HepG2 (cell line): Measurements from ENCODE around the gene DNAH9. TPM values are rescaled to one million over a fixed set of nuclear protein-coding genes. Genes with fewer than 3 reads are reported as not detected.

Experiments used
- ATAC-seq: fragments of 200-7000 bp; cut with Tn5 transposase; 3 replicates; pipeline ENCODE4 v1.9.1; 2020; ENCODE audit warnings: mild to moderate bottlenecking, moderate library complexity
- BruUV-seq: library from RNA; stranded (reverse); fragments of 400-500 nt; replicated peaks from 2 replicates; lab custom pipeline; 2021; lab: Mats Ljungman, UMichigan
- CTCF ChIA-PET: fragments of 300-600 bp; formaldehyde crosslinking; extraction: SDS; loops from one replicate; lab custom pipeline; 2021; ENCODE audit warnings: low total read pairs, inconsistent platforms, low intra/inter-chr PET ratio; lab: Yijun Ruan, JAX
- POLR2A ChIA-PET: fragments of 350-600 bp; sonication (Branson Sonifier 250); formaldehyde crosslinking; loops from one replicate; lab custom pipeline; 2020; ENCODE audit warnings: antibody characterized with exemption, inconsistent platforms; lab: Yijun Ruan, JAX
- DNase-seq: peaks from one replicate; pipeline ENCODE4 v3.0.0-alpha.2; 2015; ENCODE audit warnings: low spot score
- FAIRE-seq: peaks from 3 replicates; lab custom pipeline; 2011; peaks lifted over from hg19 to GRCh38; lab: Jason Lieb, UNC
- H2AFZ ChIP-seq: one replicate; pipeline ENCODE4 v1.6.1; 2011; ENCODE audit warnings: low read length, inconsistent platforms
- H3K27ac ChIP-seq: fragments of 300-600 bp; 3 replicates; pipeline ENCODE4 v1.8.0; 2011; ENCODE audit warnings: mixed run types, mild to moderate bottlenecking, mixed read lengths, low read length, inconsistent platforms; ENCODE audit not compliant: insufficient read depth; ENCODE audit errors: extremely low read length
- H3K27me3 ChIP-seq, 2 experiments: fragments of 200-600 bp in 1 of 2; 2 replicates in 1 of 2; 3 replicates in 1 of 2; pipeline versions ENCODE4 v1.6.0 to v1.8.0; 2011; ENCODE audit warnings: low read length in 2 of 2, mild to moderate bottlenecking in 2 of 2, moderate library complexity in 2 of 2, inconsistent platforms in 1 of 2; ENCODE audit not compliant: insufficient read depth in 2 of 2, control insufficient read depth in 1 of 2
- H3K36me3 ChIP-seq, 2 experiments: fragments of 200-600 bp in 1 of 2; replicated peaks in 1 of 2; 2 replicates in 1 of 2; 3 replicates in 1 of 2; pipeline versions ENCODE4 v1.5.1 to v1.8.0; 2011; ENCODE audit warnings: low read length in 2 of 2, inconsistent platforms in 1 of 2; ENCODE audit not compliant: insufficient read depth in 2 of 2, control insufficient read depth in 1 of 2
- H3K4me1 ChIP-seq: 2 replicates; pipeline ENCODE4 v1.5.1; 2012; ENCODE audit warnings: low read length, inconsistent platforms; ENCODE audit not compliant: insufficient read depth
- H3K4me2 ChIP-seq: 2 replicates; pipeline ENCODE4 v1.6.0; 2011; ENCODE audit warnings: low read depth, low read length, inconsistent platforms
- H3K4me3 ChIP-seq, 3 experiments: fragments of 200-600 bp in 1 of 3; sonication (generic), shearing (Covaris generic) in 1 of 3; replicated peaks in 1 of 3; 2 replicates each; pipeline ENCODE4 v1.5.1; 2011 to 2016; ENCODE audit warnings: low read length in 3 of 3, inconsistent platforms in 2 of 3, low read depth in 2 of 3, mild to moderate bottlenecking in 2 of 3, control low read depth in 1 of 3, mixed read lengths in 1 of 3; ENCODE audit not compliant: insufficient read depth in 1 of 3
- H3K79me2 ChIP-seq: one replicate; pipeline ENCODE4 v1.6.1; 2011; ENCODE audit warnings: low read length, inconsistent platforms; ENCODE audit not compliant: insufficient read depth
- H3K9ac ChIP-seq: 2 replicates; pipeline ENCODE4 v1.6.0; 2011; ENCODE audit warnings: mild to moderate bottlenecking, low read depth, low read length, inconsistent platforms; ENCODE audit not compliant: insufficient read depth
- H3K9me3 ChIP-seq: 2 replicates; pipeline ENCODE4 v1.5.1; 2012; ENCODE audit warnings: mild to moderate bottlenecking, low read length
- H4K20me1 ChIP-seq: 2 replicates; pipeline ENCODE4 v1.6.0; 2011; ENCODE audit warnings: inconsistent platforms, mild to moderate bottlenecking, low read length, moderate library complexity; ENCODE audit not compliant: insufficient read depth
- PHF21A ChIP-seq: sonication (generic); formaldehyde crosslinking; IDR thresholded peaks from 2 replicates; pipeline ENCODE4 v1.5.0; 2020; ENCODE audit warnings: mild to moderate bottlenecking, missing genetic modification reagents
- ZBTB33 ChIP-seq: sonication (generic); formaldehyde crosslinking; IDR thresholded peaks from 2 replicates; pipeline ENCODE4 v1.4.0; 2020; ENCODE audit warnings: missing genetic modification reagents
- ZBTB40 ChIP-seq, 2 experiments: fragments of 450-650 bp in 1 of 2; sonication (generic) in 1 of 2; formaldehyde crosslinking in 1 of 2; IDR thresholded peaks; 2 replicates each; pipeline versions ENCODE4 v1.6.1 to v1.8.0; 2016 to 2022; ENCODE audit warnings: antibody characterized with exemption in 1 of 2, mild to moderate bottlenecking in 1 of 2, missing genetic modification reagents in 1 of 2
- ZC3H4 ChIP-seq: sonication (generic); formaldehyde crosslinking; IDR thresholded peaks from 2 replicates; pipeline ENCODE4 v1.4.0; 2020; ENCODE audit warnings: missing genetic modification reagents, borderline replicate concordance
- ZNF224 ChIP-seq: sonication (generic); formaldehyde crosslinking; IDR thresholded peaks from 2 replicates; pipeline ENCODE4 v1.5.0; 2020; ENCODE audit warnings: mild to moderate bottlenecking, missing genetic modification reagents
- ZNF24 ChIP-seq: fragments of 450-650 bp; IDR thresholded peaks from 2 replicates; pipeline ENCODE4 v1.6.1; 2017; ENCODE audit warnings: antibody characterized with exemption, mild to moderate bottlenecking
- ZNF605 ChIP-seq: sonication (generic); formaldehyde crosslinking; IDR thresholded peaks from 2 replicates; pipeline ENCODE4 v1.8.0; 2022; ENCODE audit warnings: mild to moderate bottlenecking, missing genetic modification reagents
- WGBS: methylation state at CpG from one replicate; pipeline ENCODE4 v1.1.6; 2017; ENCODE audit warnings: low lambda C conversion rate; 5-methylcytosine and 5-hydroxymethylcytosine counted together
- in situ Hi-C: cut with HindIII; loops from 2 replicates; pipeline ENCODE4 v1.10.0; 2017; ENCODE audit warnings: low pct_unique_long_range_greater_than_20kb; ENCODE audit not compliant: extremely low pct_ligation_motif_present
- intact Hi-C: fragments of 100-400 bp; cut with micrococcal nuclease; formaldehyde crosslinking; loops from one replicate; pipeline ENCODE4 v1.10.0; 2022; ENCODE audit not compliant: unreplicated experiment
- polyA plus RNA-seq, 8 experiments: library from polyadenylated mRNA; depleted of rRNA in 3 of 8; stranded (reverse) in 7 of 8; unstranded in 1 of 8; fragments of >200 nt; fragmentation: Illumina TruSeq in 4 of 8; extraction: Trizol in 4 of 8; gene quantifications; 2 replicates each; pipeline versions ENCODE4 v1.2.1 to v1.2.3, GENCODE V29; 2011 to 2016; ENCODE audit warnings: low read depth in 4 of 8, missing spikeins in 1 of 8, mixed read lengths in 1 of 8; ENCODE audit not compliant: insufficient read depth in 1 of 8
- total RNA-seq, 5 experiments: library from RNA; depleted of rRNA; stranded (reverse); fragments of >200 nt; fragmentation: Illumina TruSeq; extraction: Trizol; gene quantifications; 2 replicates each; pipeline ENCODE4 v1.2.3, GENCODE V29; 2016; ENCODE audit warnings: low read depth in 1 of 5

DNAH9 gene
- total and polyA plus RNA-seq, 2 of the 13 experiments (the other 11 are each of a cell fraction or from before 2014, with no cell fraction given) = not detected

- intact Hi-C loops = no loop called here
- TF ChIP-seq PHF21A (CRISPR knock-in tag) = no peak
- no peak for TF ChIP-seq ZBTB33 (CRISPR knock-in tag)
- no peak for TF ChIP-seq ZC3H4 (CRISPR knock-in tag)
- TF ChIP-seq, all 625 proteins: peak for 0
- H3K4me2 ChIP-seq = no peak overlapping the region
- DNase-seq (no peak), FAIRE-seq (no peak), ATAC-seq (no peak)
- no peak overlapping the region for H2AFZ ChIP-seq
- ChIA-PET CTCF (no interaction called here), POLR2A (no interaction called here)
- H3K79me2 ChIP-seq = no peaks in the 10 kb centered on the region
- WGBS = 11% methylated on average over 4 of the region's 4 CpGs
- H3K36me3 ChIP-seq = no peaks in the 10 kb centered on the region
- no peaks in the 10 kb centered on the region for H3K4me1 ChIP-seq
- H3K27me3 ChIP-seq = peaks cover 0 to 2% of the 10 kb centered on the region in 2 experiments; a peak in 1 of 5 replicates
- in situ Hi-C loops = no loop called here
- no peaks in the 10 kb centered on the region for H4K20me1 ChIP-seq
- no peak overlapping the region for H3K4me3 ChIP-seq
- no peak overlapping the region for H3K27ac ChIP-seq
- no peak overlapping the region for H3K9ac ChIP-seq
- no peaks in the 10 kb centered on the region for H3K9me3 ChIP-seq
- BruUV-seq = no TSS peak
Measured at GRCh38 chr17:11813278-11813677, 215.0 kb downstream of the DNAH9 start.

- CTCF ChIA-PET = no interaction called here
- no peaks in the 10 kb centered on the region for H3K79me2 ChIP-seq
- no peak overlapping the region for H2AFZ ChIP-seq
- no peak overlapping the region for H3K27ac ChIP-seq
- H3K36me3 ChIP-seq = no peaks in the 10 kb centered on the region
- FAIRE-seq (no peak), DNase-seq (no peak), ATAC-seq (no peak)
- no peaks in the 10 kb centered on the region for H3K9me3 ChIP-seq
- intact Hi-C loops = no loop called here
- no peak overlapping the region for H3K4me3 ChIP-seq
- H3K27me3 ChIP-seq = no peaks in the 10 kb centered on the region; a peak in 1 of 5 replicates
- BruUV-seq = no TSS peak
- H3K4me1 ChIP-seq = no peaks in the 10 kb centered on the region
- in situ Hi-C loops = no loop called here
- H3K9ac ChIP-seq = no peak overlapping the region
- no peak overlapping the region for H3K4me2 ChIP-seq
- POLR2A ChIA-PET = no interaction called here
- H4K20me1 ChIP-seq = no peaks in the 10 kb centered on the region
- TF ChIP-seq ZBTB40 (IDR thresholded peaks at IDR 0.05) (no peak), ZBTB40 (CRISPR knock-in tag; IDR thresholded peaks at IDR 0.05) (no peak), ZNF224 (CRISPR knock-in tag) (no peak), ZNF24 (no peak), ZNF605 (CRISPR knock-in tag) (no peak)
Measured at GRCh38 chr17:11813871-11814270, 215.6 kb downstream of the DNAH9 start.
